Vagina (tissue), 2 donors: ENCODE data around the gene ZNF862.

Source experiments
- CTCF ChIP-seq, 3 experiments: fragments of 450-650 bp in 2 of 3; fragments of 200-600 bp in 1 of 3; sonication (generic) in 1 of 3; IDR thresholded peaks; one replicate each; pipeline ENCODE4 v1.5.1; 2017 to 2019; ENCODE audit warnings: antibody characterized with exemption in 3 of 3, mild to moderate bottlenecking in 2 of 3, moderate library complexity in 2 of 3
- POLR2A ChIP-seq, 2 donors: fragments of 450-650 bp; IDR thresholded peaks; one replicate each; pipeline ENCODE4 v1.6.1; 2017; ENCODE audit warnings: antibody characterized with exemption in 2 of 2, mild to moderate bottlenecking in 2 of 2, moderate library complexity in 2 of 2
- POLR2AphosphoS5 ChIP-seq, 2 donors: sonication (generic); formaldehyde crosslinking; IDR thresholded peaks; one replicate each; pipeline ENCODE4 v1.9.0; 2017; ENCODE audit warnings: antibody characterized with exemption in 2 of 2, mild to moderate bottlenecking in 2 of 2, low read depth in 1 of 2; ENCODE audit not compliant: insufficient read depth in 1 of 2

GRCh38 chr7:149881328-149882247 lies 43.4 kb downstream of the ZNF862 start:
- TF ChIP-seq CTCF (IDR thresholded peaks at IDR 0.05) (no peak), POLR2A (IDR thresholded peaks at IDR 0.05) (no peak), POLR2AphosphoS5 (IDR thresholded peaks at IDR 0.05; ENCODE audit: insufficient read depth in 1 of 2, low read depth in 1 of 2) (no peak)
